K562 (cell line): ENCODE data around the gene MCCD1. TPM values are rescaled to one million over a fixed set of nuclear protein-coding genes. Genes with fewer than 3 reads are reported as not detected.
A peak's percentile ranks its signal among the peaks of the same experiment; 100 is the strongest.

Source experiments
- BMI1 ChIP-seq: fragments of 150-350 bp; IDR thresholded peaks from 2 replicates; pipeline ENCODE4 v1.6.1; 2014; ENCODE audit warnings: low read length
- CGGBP1 ChIP-seq: fragments of 250-450 bp; sonication (Bioruptor Pico); IDR thresholded peaks from 2 replicates; pipeline ENCODE4 v1.9.0; 2021; ENCODE audit warnings: mild to moderate bottlenecking
- ELF2 ChIP-seq: fragments of 250-450 bp; sonication (Bioruptor Pico); IDR thresholded peaks from 2 replicates; pipeline ENCODE4 v1.5.0; 2021; ENCODE audit warnings: mild to moderate bottlenecking
- EWSR1 ChIP-seq: fragments of 450-650 bp; IDR thresholded peaks from 2 replicates; pipeline ENCODE4 v1.6.1; 2018; ENCODE audit warnings: borderline replicate concordance, mild to moderate bottlenecking, low read depth, moderate library complexity; ENCODE audit not compliant: partially characterized antibody
- HDAC1 ChIP-seq, 2 experiments: fragments of 450-650 bp; IDR thresholded peaks; 2 replicates each; pipeline ENCODE4 v1.6.1; 2016 to 2017; ENCODE audit warnings: inconsistent platforms in 1 of 2, mild to moderate bottlenecking in 1 of 2, moderate library complexity in 1 of 2
- HMG20A ChIP-seq: fragments of 450-650 bp; formaldehyde crosslinking; conservative IDR thresholded peaks from 2 replicates; pipeline ENCODE4 v1.4.0; 2020; ENCODE audit warnings: mild to moderate bottlenecking, mixed read lengths
- KDM1A ChIP-seq, 2 experiments: fragments of 450-650 bp; IDR thresholded peaks; 2 replicates each; pipeline ENCODE4 v1.6.1; 2016; ENCODE audit warnings: mild to moderate bottlenecking in 2 of 2
- MAFG ChIP-seq: fragments of 450-650 bp; conservative IDR thresholded peaks from 2 replicates; pipeline ENCODE4 v1.6.1; 2016; ENCODE audit warnings: missing genetic modification characterization, missing compliant biosample characterization
- NCOA6 ChIP-seq: fragments of 450-650 bp; IDR thresholded peaks from 2 replicates; pipeline ENCODE4 v1.6.1; 2017; ENCODE audit warnings: mild to moderate bottlenecking
- PBX2 ChIP-seq, 2 experiments: IDR thresholded peaks in 1 of 2; conservative IDR thresholded peaks in 1 of 2; 2 replicates each; pipeline ENCODE4 v1.6.1; 2016; ENCODE audit warnings: low read depth in 2 of 2, mild to moderate bottlenecking in 1 of 2, missing compliant biosample characterization in 1 of 2, missing genetic modification characterization in 1 of 2, moderate library complexity in 1 of 2
- ZBTB17 ChIP-seq: fragments of 450-650 bp; formaldehyde crosslinking; IDR thresholded peaks from 2 replicates; pipeline ENCODE4 v1.4.0; 2020; ENCODE audit warnings: mild to moderate bottlenecking
- ZBTB34 ChIP-seq: fragments of 250-450 bp; sonication (Bioruptor Pico); IDR thresholded peaks from 2 replicates; pipeline ENCODE4 v1.8.0; 2021; ENCODE audit warnings: mild to moderate bottlenecking, moderate library complexity
- ZC3H11A ChIP-seq: IDR thresholded peaks from 2 replicates; pipeline ENCODE4 v1.6.1; 2012; ENCODE audit warnings: low read depth, low read length, improper control_type of control experiment
- ZFPM2 ChIP-seq: fragments of 250-450 bp; sonication (Bioruptor Pico); IDR thresholded peaks from 2 replicates; pipeline ENCODE4 v1.5.1; 2022; ENCODE audit warnings: mild to moderate bottlenecking
- ZNF232 ChIP-seq: sonication (generic); formaldehyde crosslinking; IDR thresholded peaks from 2 replicates; pipeline ENCODE4 v1.8.0; 2022; ENCODE audit warnings: mild to moderate bottlenecking, missing genetic modification reagents
- ZNF280B ChIP-seq: fragments of 250-450 bp; sonication (Bioruptor Pico); IDR thresholded peaks from 2 replicates; pipeline ENCODE4 v1.5.1; 2021; ENCODE audit warnings: mild to moderate bottlenecking
- ZNF696 ChIP-seq: fragments of 250-450 bp; sonication (Bioruptor Pico); conservative IDR thresholded peaks from 2 replicates; pipeline ENCODE4 v1.4.0; 2020; ENCODE audit warnings: mild to moderate bottlenecking, moderate library complexity
- ZNF780A ChIP-seq: fragments of 250-450 bp; sonication (Bioruptor Pico); IDR thresholded peaks from 2 replicates; pipeline ENCODE4 v1.5.0; 2021; ENCODE audit warnings: mild to moderate bottlenecking
- polyA plus RNA-seq, 8 experiments: library from polyadenylated mRNA; depleted of rRNA in 4 of 8; stranded (reverse) in 5 of 8; unstranded in 3 of 8; fragments of >200 nt; fragmentation: Nextera tagmentation in 2 of 8; fragmentation: Illumina TruSeq in 1 of 8; extraction: Ambion mirVana in 2 of 8; extraction: Trizol in 1 of 8; gene quantifications; 2 replicates each; pipeline versions ENCODE4 v1.2.1 to v1.2.3, GENCODE V29; 2011 to 2014; ENCODE audit warnings: inconsistent platforms in 1 of 8, missing spikeins in 1 of 8
- total RNA-seq, 7 experiments: library from RNA; depleted of rRNA in 6 of 7; stranded (reverse); fragments of >200 nt in 6 of 7; fragmentation: Illumina TruSeq in 2 of 7; extraction: Trizol in 2 of 7; gene quantifications; 2 replicates each; pipeline versions ENCODE4 v1.2.1 to v1.2.3, GENCODE V29; 2011 to 2021; ENCODE audit warnings: low replicate concordance in 1 of 7
- TF ChIP-seq, protein P1 (sequence below): fragments of 450-650 bp; IDR thresholded peaks from 2 replicates; pipeline ENCODE4 v1.6.1; 2016; ENCODE audit warnings: low read depth, mild to moderate bottlenecking, moderate library complexity
- TF ChIP-seq, protein P2 (sequence below): fragments of 450-650 bp; IDR thresholded peaks from 2 replicates; pipeline ENCODE4 v1.6.1; 2016; ENCODE audit warnings: antibody characterized with exemption

The MCCD1 gene
- total and polyA plus RNA-seq, 9 of the 15 experiments (the other 6 are each of a cell fraction or from before 2014, with no cell fraction given) = not detected

DNA sequence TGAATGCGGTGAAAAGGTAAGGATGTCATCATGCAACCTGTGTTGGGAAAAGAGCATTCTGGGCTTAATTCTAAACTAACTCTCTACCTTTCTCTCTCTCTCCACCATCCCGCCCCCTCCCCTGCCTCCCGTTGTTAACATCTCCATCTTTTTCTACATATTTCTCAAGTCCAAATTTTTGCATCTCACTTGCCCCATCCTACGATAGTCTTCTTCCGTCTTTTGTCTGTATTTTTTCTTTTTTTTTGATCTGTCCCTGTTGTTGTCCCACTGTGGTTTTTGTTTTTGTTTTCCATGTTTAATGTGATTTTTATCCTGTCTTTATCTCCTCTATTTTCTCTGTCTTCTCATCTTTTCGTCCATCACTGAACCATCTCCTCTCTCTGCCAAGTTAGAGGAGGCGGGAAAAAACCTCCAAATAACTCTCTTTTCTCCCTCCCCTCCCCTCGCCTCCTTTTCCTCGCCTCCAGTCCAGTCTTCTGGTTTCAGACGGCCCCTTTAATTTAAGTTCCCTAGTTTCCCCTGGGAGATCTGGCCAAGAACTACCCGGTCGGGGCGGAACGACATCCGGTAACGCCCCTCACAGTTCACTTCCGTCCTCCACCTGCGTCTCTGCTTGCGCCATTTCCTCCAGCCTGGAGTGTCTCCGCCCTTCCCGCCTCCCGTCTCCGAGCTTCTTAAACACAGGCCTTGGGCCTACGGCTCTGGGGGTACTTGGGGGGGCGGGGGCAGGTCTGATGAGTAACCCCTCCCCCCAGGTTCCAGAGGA lies 18.4 kb downstream of the MCCD1 start, which contains the start of gene NFKBIL1 (continued):
- no peak for TF ChIP-seq ZNF780A (CRISPR knock-in tag)
- no peak for TF ChIP-seq EWSR1
- TF ChIP-seq ZNF696 (CRISPR knock-in tag) = no peak
- TF ChIP-seq HMG20A (CRISPR knock-in tag) = no peak
- TF ChIP-seq NCOA6 = no peak
- TF ChIP-seq ZC3H11A = peak; percentile 92; the same call in 1 of the 2 replicates
- TF ChIP-seq PBX2 (CRISPR knock-in tag; IDR thresholded peaks at IDR 0.05; ENCODE audit: low read depth) = no peak
- no peak for TF ChIP-seq PBX2 (tag; conservative IDR thresholded peaks at IDR 0.05; ENCODE audit: low read depth)
- TF ChIP-seq, protein P1, sequence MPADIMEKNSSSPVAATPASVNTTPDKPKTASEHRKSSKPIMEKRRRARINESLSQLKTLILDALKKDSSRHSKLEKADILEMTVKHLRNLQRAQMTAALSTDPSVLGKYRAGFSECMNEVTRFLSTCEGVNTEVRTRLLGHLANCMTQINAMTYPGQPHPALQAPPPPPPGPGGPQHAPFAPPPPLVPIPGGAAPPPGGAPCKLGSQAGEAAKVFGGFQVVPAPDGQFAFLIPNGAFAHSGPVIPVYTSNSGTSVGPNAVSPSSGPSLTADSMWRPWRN = no peak
- TF ChIP-seq BMI1 = no peak
- peak in 1 of 2 experiments; percentile 87; a peak in 2 of 4 replicates for TF ChIP-seq HDAC1 (IDR thresholded peaks at IDR 0.05)
- peak; percentile 69; the same call in 1 of the 2 replicates for TF ChIP-seq ZBTB17 (CRISPR knock-in tag)
- no peak for TF ChIP-seq CGGBP1 (CRISPR knock-in tag)
- TF ChIP-seq ZFPM2 (CRISPR knock-in tag) = no peak
- TF ChIP-seq ZNF280B = no peak
- no peak for TF ChIP-seq ZNF232 (CRISPR knock-in tag)
- no peak; the same call in 1 of the 2 replicates for TF ChIP-seq MAFG (tag)
- no peak for TF ChIP-seq ZBTB34 (CRISPR knock-in tag)
- TF ChIP-seq KDM1A (IDR thresholded peaks at IDR 0.05) = peak; percentile 81 to 82
- TF ChIP-seq ELF2 = peak; percentile 42; the same call in 1 of the 2 replicates
- TF ChIP-seq, protein P2, sequence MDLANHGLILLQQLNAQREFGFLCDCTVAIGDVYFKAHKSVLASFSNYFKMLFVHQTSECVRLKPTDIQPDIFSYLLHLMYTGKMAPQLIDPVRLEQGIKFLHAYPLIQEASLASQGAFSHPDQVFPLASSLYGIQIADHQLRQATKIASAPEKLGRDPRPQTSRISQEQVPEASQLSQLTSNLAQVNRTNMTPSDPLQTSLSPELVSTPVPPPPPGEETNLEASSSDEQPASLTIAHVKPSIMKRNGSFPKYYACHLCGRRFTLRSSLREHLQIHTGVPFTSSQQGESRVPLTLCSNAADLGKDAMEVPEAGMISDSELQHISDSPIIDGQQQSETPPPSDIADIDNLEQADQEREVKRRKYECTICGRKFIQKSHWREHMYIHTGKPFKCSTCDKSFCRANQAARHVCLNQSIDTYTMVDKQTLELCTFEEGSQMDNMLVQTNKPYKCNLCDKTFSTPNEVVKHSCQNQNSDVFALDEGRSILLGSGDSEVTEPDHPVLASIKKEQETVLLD = no peak; the same call in none of the 2 replicates
